ENCODE measurements around the gene PRSS58.
A peak's percentile ranks its signal among the peaks of the same experiment; 100 is the strongest.

Gene PRSS58

GRCh38 chr7:142299237-142299781, 41.5 kb upstream of the PRSS58 start:
- TF ChIP-seq, protein P1, sequence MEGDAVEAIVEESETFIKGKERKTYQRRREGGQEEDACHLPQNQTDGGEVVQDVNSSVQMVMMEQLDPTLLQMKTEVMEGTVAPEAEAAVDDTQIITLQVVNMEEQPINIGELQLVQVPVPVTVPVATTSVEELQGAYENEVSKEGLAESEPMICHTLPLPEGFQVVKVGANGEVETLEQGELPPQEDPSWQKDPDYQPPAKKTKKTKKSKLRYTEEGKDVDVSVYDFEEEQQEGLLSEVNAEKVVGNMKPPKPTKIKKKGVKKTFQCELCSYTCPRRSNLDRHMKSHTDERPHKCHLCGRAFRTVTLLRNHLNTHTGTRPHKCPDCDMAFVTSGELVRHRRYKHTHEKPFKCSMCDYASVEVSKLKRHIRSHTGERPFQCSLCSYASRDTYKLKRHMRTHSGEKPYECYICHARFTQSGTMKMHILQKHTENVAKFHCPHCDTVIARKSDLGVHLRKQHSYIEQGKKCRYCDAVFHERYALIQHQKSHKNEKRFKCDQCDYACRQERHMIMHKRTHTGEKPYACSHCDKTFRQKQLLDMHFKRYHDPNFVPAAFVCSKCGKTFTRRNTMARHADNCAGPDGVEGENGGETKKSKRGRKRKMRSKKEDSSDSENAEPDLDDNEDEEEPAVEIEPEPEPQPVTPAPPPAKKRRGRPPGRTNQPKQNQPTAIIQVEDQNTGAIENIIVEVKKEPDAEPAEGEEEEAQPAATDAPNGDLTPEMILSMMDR (IDR thresholded peaks at IDR 0.05; ENCODE audit: insufficient read depth, low read depth, low read length, missing control alignments), result no peak
- no peak overlapping the region for H3K4me3 ChIP-seq (ENCODE audit: low read length)
- no peak for DNase-seq (ENCODE audit: low read depth)

DNA sequence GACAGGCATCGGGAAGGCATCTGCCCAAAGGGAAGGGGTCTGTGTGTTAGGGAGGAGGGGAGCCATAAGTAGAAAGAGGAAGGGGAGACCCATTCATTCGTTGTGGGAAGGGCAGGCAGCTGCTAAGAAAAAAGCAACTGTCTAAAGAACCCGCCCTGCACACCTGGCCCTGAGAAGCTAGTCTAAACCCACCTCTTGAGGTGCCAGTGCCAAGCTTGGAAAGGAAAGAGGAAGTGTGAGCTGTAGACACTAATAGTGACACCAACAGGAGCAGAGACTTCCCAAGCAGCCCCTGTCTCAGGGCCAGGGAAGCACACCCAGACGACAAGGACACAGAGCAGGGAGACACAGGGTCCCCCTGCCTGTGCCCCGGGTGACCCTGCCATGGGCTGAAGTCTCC, 40.8 kb upstream of the PRSS58 start:
- TF ChIP-seq, protein P1 (IDR thresholded peaks at IDR 0.05; ENCODE audit: insufficient read depth, low read depth, low read length, missing control alignments), result no peak
- DNase-seq (ENCODE audit: low read depth), result no peak
- H3K4me3 ChIP-seq (ENCODE audit: low read length), result no peak overlapping the region

DNA sequence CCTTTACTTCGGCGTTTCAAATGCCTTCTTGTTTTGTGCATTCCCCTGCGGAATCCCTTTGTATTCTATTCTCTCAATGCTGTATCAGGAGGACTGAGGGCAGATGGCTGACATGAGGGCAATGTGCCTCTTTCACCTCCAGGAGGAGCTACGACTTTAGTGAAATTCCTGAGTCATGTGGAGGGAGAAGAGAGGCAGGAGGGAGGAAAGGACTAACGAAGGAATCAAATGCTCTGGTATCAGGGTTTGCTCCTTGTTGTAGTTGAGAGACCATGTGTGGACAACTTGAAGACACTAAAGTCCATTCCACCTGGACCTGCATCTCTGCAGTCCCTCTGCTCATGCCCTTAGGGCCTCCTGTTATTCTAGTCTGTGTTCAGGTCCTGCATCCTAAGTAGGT, 40.2 kb upstream of the PRSS58 start:
- peak; percentile 36 for DNase-seq (ENCODE audit: low read depth)
- TF ChIP-seq, protein P1 (IDR thresholded peaks at IDR 0.05; ENCODE audit: insufficient read depth, low read depth, low read length, missing control alignments), result peak; percentile 41
- H3K4me3 ChIP-seq (ENCODE audit: low read length), result no peak overlapping the region

DNA sequence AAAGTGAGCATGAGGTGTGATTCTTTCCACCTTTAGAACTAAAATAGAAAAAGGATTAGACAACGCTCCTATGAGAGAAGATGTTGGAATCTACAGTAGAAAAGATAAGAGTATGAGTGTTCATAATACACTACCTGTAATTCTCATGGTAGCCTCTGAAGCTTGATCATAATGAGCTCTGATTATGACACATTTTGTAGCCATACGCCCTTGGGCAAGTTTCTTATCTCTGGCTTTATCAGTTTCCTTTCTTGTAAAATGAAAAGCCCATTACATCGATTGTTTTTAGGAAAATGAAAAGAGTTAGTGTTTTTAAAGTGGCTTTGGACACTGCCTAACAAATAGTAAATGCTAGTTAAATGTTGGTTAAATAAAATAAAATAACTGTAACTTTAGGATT, 22.4 kb upstream of the PRSS58 start:
- TF ChIP-seq, protein P1 (IDR thresholded peaks at IDR 0.05; ENCODE audit: insufficient read depth, low read depth, low read length, missing control alignments), result no peak
- no peak overlapping the region for H3K4me3 ChIP-seq (ENCODE audit: low read length)
- no peak for DNase-seq (ENCODE audit: low read depth)

DNA sequence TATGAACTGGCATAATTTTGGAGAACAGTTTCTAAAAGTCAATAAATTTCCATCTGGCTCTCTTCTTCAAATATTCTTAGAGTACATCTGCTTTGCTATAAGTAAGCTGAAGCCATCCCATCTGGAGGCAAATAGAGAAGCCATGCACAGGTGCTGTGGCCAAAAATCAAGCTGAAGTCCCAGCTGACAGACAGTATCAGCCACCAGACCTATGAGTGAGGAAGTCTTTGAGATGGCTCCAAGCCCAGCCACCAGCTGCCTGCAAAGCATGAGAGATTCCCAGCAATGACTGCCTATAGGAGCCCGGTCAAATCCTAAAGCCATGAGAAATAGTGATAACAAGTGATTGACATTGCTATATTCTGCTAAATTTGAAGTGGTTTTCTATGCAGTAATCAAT, 21.7 kb upstream of the PRSS58 start:
- TF ChIP-seq, protein P1 (IDR thresholded peaks at IDR 0.05; ENCODE audit: insufficient read depth, low read depth, low read length, missing control alignments), result no peak
- no peak for DNase-seq (ENCODE audit: low read depth)
- H3K4me3 ChIP-seq (ENCODE audit: low read length), result no peak overlapping the region

GRCh38 chr7:142275028-142275427, 17.2 kb upstream of the PRSS58 start:
- DNase-seq (ENCODE audit: low read depth), result no peak
- TF ChIP-seq, protein P1 (IDR thresholded peaks at IDR 0.05; ENCODE audit: insufficient read depth, low read depth, low read length, missing control alignments), result no peak
- H3K4me3 ChIP-seq (ENCODE audit: low read length), result no peak overlapping the region

DNA sequence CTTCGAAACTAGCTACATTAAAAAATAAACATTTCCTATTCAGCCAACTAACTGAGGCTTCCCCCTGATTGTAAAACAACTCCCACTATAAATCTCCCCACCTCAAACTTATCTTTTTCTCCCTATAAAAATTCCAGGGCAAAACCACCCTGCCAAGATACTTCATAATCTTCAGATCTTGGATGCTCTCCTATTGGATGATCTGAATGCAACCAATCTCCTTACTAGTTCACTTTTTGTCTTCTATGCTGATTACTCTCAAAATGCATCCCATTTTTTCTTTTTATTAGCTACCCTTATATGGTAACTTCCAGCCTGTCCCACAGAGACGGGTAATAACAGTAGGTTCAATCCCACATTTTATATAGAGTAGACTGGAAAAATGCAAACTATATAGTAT, 15.0 kb upstream of the PRSS58 start:
- TF ChIP-seq, protein P1 (IDR thresholded peaks at IDR 0.05; ENCODE audit: insufficient read depth, low read depth, low read length, missing control alignments), result no peak
- H3K4me3 ChIP-seq (ENCODE audit: low read length), result no peak overlapping the region
- no peak for DNase-seq (ENCODE audit: low read depth)
